HEK293 (cell line): ENCODE data around the gene TEKT5.

Experiments used
- GLIS2 ChIP-seq: fragments of 450-650 bp; formaldehyde crosslinking; IDR thresholded peaks from 2 replicates; pipeline ENCODE4 v1.5.1; 2016; ENCODE audit warnings: missing biosample characterization, missing genetic modification characterization
- TF ChIP-seq, protein P1 (sequence below): fragments of 450-650 bp; formaldehyde crosslinking; IDR thresholded peaks from 2 replicates; pipeline ENCODE4 v1.5.1; 2016; ENCODE audit warnings: missing biosample characterization, missing genetic modification characterization

DNA sequence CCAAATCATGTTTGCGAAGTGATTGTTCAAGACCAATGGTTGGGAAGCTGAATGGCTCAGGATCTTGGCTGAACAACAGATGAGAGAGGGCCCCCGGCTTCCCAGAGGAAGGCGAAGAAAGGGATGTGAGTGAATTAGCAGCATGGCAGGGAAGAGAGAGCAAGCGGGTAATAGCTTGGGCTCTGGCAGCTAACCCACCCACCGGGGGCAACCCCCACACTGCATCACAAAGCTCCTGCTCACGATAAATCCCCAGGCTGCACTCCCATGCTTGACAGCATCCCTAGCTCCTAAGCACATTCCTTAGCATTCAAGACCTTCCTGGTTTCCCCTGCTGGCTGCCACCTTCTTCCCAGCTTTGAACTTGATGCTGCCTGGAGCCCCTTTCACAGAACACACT, 88.1 kb downstream of the TEKT5 start:
- no peak for TF ChIP-seq GLIS2 (tag by site-specific recombination)
- TF ChIP-seq, protein P1, sequence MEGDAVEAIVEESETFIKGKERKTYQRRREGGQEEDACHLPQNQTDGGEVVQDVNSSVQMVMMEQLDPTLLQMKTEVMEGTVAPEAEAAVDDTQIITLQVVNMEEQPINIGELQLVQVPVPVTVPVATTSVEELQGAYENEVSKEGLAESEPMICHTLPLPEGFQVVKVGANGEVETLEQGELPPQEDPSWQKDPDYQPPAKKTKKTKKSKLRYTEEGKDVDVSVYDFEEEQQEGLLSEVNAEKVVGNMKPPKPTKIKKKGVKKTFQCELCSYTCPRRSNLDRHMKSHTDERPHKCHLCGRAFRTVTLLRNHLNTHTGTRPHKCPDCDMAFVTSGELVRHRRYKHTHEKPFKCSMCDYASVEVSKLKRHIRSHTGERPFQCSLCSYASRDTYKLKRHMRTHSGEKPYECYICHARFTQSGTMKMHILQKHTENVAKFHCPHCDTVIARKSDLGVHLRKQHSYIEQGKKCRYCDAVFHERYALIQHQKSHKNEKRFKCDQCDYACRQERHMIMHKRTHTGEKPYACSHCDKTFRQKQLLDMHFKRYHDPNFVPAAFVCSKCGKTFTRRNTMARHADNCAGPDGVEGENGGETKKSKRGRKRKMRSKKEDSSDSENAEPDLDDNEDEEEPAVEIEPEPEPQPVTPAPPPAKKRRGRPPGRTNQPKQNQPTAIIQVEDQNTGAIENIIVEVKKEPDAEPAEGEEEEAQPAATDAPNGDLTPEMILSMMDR (tag by site-specific recombination) = no peak
